H1 (cell line): ENCODE measurements around the gene ZDHHC11. TPM values are rescaled to one million over a fixed set of nuclear protein-coding genes. Genes with fewer than 3 reads are reported as not detected.

Experiments
- ATF2 ChIP-seq: IDR thresholded peaks from 2 replicates; pipeline ENCODE4 v1.6.1; 2012; ENCODE audit warnings: low read length, inconsistent platforms
- TAF1 ChIP-seq: IDR thresholded peaks from 2 replicates; pipeline ENCODE4 v1.6.1; 2011; ENCODE audit warnings: mild to moderate bottlenecking, low read depth, low read length
- polyA plus RNA-seq, 7 experiments: library from polyadenylated mRNA; depleted of rRNA in 3 of 7; stranded (reverse) in 5 of 7; unstranded in 2 of 7; fragments of >200 nt in 5 of 7; fragments of 200-250 nt in 2 of 7; gene quantifications; 1 replicate in 5 of 7; 2 replicates in 1 of 7; 4 replicates in 1 of 7; pipeline versions ENCODE4 v1.2.1 to v1.2.3, GENCODE V29; 2011 to 2013; ENCODE audit warnings: missing spikeins in 2 of 7, mixed read lengths in 2 of 7
- total RNA-seq: library from RNA; stranded (reverse); fragmentation: NEBNext Ultra II Directional; extraction: Animal tissue kit (Norgen Biotek cat#: 25700); gene quantifications from 2 replicates; pipeline ENCODE4 v1.2.1, GENCODE V29; 2021

ZDHHC11 gene
- total and polyA plus RNA-seq, 2 of the 8 experiments (the other 6 are each of a cell fraction or from before 2014, with no cell fraction given): 4.7 to 16.6 TPM

GRCh38 chr5:864492-865167 is 13.8 kb upstream of the ZDHHC11 start (continued):
- TF ChIP-seq ATF2 (no peak), TAF1 (no peak)
